ENCODE measurements around the gene RAB36.

DNA sequence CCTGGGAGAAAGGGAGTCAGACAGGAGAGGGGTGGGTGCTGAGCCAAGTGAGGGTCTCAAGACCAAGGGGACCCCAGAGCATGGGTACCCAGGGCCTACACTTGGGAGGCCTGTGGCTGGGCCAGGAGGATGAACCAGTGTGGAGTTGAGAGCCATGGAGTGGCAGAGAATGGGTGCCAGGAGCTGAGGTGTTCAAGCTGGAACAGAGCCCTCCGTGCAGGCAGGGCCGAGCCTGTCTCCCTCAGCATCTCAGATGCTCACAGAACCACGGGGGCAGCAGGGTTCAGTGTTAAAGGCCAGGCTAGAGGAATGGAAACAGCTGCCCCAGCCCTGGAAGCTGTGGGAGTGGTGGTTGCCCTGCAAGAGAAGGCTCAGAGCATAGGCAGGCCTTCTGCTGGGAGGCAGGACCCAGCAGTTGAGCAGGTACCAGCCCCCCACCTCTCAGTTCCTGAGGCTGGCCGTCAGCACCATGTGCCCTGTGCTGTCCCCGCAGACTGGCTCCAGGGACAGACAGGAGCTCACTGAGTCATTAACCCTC is 35.8 kb upstream of the RAB36 start:
- TF ChIP-seq CTCF (IDR thresholded peaks at IDR 0.05) = no peak
- no peak for TF ChIP-seq POLR2A (IDR thresholded peaks at IDR 0.05)

Measured in lower leg skin (tissue), 3 donors.